Adrenal gland (tissue), 5 donors: Measurements from ENCODE around the gene EIF3J.

Experiments
- CTCF ChIP-seq, 6 experiments: fragments of 450-650 bp in 4 of 6; fragments of 200-600 bp in 2 of 6; sonication (generic) in 1 of 6; IDR thresholded peaks; 1 replicate in 5 of 6; 2 replicates in 1 of 6; pipeline versions ENCODE4 v1.5.1 to v1.8.0; 2016 to 2021; ENCODE audit warnings: antibody characterized with exemption in 6 of 6, mild to moderate bottlenecking in 2 of 6, moderate library complexity in 1 of 6
- POLR2A ChIP-seq, 2 donors: fragments of 450-650 bp; IDR thresholded peaks; one replicate each; pipeline ENCODE4 v1.6.1; 2017; ENCODE audit warnings: antibody characterized with exemption in 2 of 2, mild to moderate bottlenecking in 2 of 2, moderate library complexity in 1 of 2
- donor health status: DM: no; HTN: no; CAD: no.

GRCh38 chr15:44598892-44599291 is 61.9 kb downstream of the EIF3J start:
- TF ChIP-seq CTCF (IDR thresholded peaks at IDR 0.05) (no peak), POLR2A (IDR thresholded peaks at IDR 0.05) (no peak)
